Middle frontal gyrus (tissue), 1 donor: ENCODE data around the gene MIGA1.

Experiments
- DNase-seq: peaks from one replicate; pipeline ENCODE4 v3.0.0-alpha.2; 2015; ENCODE audit warnings: low spot score; ENCODE audit errors: extremely low spot score

MIGA1 gene

GRCh38 chr1:77841574-77841973 is 62.1 kb downstream of the MIGA1 start:
- no peak for DNase-seq

DNA sequence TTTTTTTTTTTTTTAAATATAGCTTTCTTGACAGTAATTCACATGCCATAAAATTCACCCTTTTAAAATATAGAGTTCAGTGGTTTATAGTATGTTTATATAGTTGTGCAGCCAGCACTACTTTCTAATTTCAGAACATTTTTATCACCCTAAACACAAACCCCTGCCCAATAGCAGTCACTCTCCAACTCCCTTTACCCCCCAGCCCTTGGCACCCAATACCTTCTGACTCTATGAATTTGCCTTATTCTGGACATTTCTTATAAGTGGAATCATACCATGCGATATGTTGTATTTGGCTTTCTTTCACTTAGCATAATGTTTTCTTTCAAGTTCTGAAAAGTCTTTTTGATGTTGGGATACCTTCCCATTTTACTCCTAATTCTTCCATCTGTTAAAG is 66.5 kb downstream of the MIGA1 start:
- no peak for DNase-seq

GRCh38 chr1:77846966-77847365 is 67.5 kb downstream of the MIGA1 start:
- DNase-seq = no peak

GRCh38 chr1:77847621-77848080 is 68.2 kb downstream of the MIGA1 start:
- DNase-seq = no peak

GRCh38 chr1:77850082-77850481 is 70.6 kb downstream of the MIGA1 start:
- DNase-seq = no peak

- DNase-seq = no peak
These were observed 78.1 kb downstream of the MIGA1 start for GRCh38 chr1:77857552-77857951.

- DNase-seq = no peak
These were observed 79.3 kb downstream of the MIGA1 start for GRCh38 chr1:77858725-77859124.

DNA sequence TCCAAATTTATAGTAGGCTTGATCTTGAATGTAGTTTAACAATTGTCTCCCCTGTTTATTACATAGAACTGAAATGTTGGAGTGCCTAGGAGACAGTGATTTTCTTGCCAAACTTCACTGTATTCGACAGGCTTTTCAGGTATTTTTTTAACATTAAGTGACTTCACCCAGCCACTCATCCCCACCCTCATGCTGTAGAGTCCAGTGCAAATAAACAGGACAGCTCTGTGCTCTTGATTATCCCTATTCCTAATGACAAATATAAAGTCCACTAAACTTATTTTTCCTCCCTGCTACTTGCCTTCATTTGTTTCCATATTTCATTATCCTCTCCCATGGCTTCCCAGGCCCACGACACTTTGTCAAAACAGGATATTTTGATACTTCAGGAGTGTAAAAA is 79.8 kb downstream of the MIGA1 start:
- DNase-seq = no peak

- DNase-seq = no peak
These were observed 86.8 kb downstream of the MIGA1 start for GRCh38 chr1:77866296-77866695.

DNA sequence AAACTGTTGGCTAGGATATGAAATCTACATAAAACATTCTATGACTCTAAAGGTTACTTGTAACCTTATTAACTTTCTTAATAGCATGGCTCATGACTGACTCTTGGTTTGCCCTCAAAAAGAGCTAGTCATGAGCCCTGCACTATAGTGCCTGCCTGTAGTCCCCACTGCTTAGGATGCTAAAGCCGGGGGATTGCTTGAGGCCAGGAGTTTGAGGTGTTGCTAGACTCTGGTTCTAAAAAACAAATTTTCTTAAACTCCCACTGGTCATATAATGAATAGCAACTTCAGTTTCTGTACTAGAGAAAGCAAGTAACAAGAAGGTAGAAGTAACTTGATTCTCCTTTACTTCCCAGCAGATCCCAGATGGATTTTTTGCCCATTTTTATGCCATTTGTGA is 93.2 kb downstream of the MIGA1 start:
- DNase-seq = no peak

DNA sequence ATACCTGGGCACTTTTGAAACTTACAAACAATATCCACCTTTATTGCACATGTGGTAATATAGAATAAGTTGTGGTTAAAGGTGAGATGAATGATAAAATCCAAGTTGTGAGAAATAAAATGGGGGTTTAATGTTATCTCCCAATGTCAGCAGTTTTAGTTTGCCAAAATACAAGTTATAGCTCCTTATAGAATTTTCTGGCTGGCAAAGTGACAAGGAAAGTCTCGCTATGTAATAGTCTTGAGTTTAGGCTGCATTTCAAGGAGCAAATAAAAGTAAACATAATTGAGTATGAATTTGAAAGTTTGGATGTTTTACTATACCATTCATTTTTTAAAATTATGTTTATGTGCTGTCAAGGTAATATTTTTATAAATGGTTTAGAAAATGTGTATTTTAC is 94.0 kb downstream of the MIGA1 start:
- no peak for DNase-seq

GRCh38 chr1:77874804-77875445 is 95.5 kb downstream of the MIGA1 start:
- DNase-seq = no peak

GRCh38 chr1:77876884-77877283 is 97.4 kb downstream of the MIGA1 start:
- no peak for DNase-seq

DNA sequence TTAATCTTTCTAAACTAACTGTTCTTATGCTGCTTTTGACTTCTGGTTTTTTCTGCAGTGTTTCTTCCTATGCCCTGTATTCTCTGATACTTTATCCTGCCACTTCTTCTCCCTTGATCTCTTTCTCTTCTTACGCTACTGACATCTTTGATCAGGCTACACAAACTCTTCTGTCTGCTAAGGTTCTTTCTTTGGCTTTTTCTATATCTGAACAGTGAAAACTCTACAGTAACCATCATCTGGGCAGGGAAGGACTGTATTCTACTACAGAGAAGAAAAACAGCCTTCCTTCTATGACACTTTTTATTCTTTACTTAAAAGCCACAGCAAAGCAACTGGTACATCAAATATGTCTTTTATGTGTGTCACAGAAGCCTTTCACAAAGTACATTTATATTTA is 101.6 kb downstream of the MIGA1 start:
- no peak for DNase-seq

- no peak for DNase-seq
These were observed 103.0 kb downstream of the MIGA1 start for GRCh38 chr1:77882411-77882810.

- DNase-seq = no peak
These were observed 108.8 kb downstream of the MIGA1 start, which contains the start of gene NEXN for GRCh38 chr1:77888081-77888780. Gene NEXN, plus strand, starts transcription at chr1:77888624. Its CDS starts 27,483 bp downstream, at chr1:77916107.

DNA sequence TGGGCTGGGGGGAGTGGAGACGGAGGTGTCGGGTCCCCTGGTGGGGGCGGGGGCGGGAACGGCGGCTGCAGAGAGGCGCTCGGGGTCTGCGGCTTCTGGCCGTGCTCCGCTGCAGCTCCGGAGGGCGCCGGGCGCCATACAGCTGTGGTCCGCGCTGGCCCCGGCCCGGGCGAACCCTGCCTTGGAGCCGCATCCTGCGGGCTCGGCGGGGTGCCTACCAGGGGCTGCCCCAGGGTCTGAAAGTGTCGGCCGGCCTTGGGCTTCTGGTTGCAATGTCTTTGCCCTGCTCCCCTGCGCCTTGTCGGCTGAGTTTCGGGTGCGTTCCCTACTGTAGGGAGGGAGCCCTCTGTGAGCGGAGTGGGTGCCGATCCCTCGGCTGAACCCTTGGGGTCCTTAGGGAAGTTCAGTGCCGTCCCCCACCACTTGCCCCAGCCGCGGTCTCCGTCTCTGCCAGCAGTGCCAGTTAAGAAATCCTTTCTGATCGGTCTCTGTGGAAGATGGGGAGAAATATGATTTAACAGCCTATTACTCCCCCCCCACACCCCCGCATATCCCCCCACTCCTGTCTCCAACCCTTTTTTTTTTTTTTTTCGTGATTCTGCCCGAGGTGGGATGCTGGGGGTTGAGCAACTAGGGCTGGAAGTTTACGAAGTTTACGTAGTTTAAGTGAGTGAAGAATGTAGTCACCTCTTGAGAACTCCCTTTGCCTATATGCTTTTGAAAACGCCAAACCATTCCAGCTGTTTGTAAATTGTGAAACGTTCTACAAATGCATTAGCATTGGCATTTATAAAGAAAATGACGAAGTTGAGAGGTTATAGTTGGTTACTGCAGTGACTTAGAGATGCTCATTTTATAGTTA is 109.6 kb downstream of the MIGA1 start:
- DNase-seq = no peak

- no peak for DNase-seq
These were observed 110.2 kb downstream of the MIGA1 start for GRCh38 chr1:77889671-77890070.

- DNase-seq = no peak
These were observed 111.8 kb downstream of the MIGA1 start for GRCh38 chr1:77891200-77891599.

DNA sequence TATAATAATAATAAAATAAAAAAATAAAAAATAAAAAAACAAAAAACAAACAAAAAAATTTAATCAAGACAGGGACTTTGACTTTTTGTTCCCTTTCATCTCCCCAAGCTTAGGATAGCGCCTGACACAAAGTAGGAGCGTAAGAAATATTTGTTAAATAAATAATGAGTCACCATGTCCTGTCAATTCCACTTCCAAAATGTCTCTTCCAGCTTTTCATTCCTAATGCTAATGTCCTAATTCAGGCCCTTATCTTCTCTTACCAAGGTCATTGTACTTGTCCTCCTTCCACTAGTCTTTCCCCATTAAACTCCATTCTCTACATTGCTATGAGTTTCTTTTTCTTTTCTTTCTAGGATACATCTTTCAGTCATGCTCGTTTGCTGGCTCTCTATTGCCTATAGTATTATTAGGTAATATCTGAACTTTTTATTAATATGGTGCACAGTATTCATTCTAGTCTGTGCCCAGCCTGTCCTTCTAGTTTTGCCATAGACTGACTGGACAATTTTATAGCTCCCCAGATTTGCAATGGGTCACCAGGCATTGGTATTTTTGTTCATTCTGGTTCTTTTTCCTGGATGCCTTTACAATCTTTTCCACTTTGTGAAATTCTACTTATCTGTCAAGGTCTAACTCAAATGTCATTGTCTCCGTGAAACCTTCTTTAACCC is 120.3 kb downstream of the MIGA1 start:
- no peak for DNase-seq

GRCh38 chr1:77900687-77901293 is 121.3 kb downstream of the MIGA1 start:
- DNase-seq = no peak
